ENCODE results near the gene PTPRU. TPM values are rescaled to one million over a fixed set of nuclear protein-coding genes. Genes with fewer than 3 reads are reported as not detected.

Gene PTPRU
- total RNA-seq, 1 experiment from 2014 or later = 31.4 TPM

DNA sequence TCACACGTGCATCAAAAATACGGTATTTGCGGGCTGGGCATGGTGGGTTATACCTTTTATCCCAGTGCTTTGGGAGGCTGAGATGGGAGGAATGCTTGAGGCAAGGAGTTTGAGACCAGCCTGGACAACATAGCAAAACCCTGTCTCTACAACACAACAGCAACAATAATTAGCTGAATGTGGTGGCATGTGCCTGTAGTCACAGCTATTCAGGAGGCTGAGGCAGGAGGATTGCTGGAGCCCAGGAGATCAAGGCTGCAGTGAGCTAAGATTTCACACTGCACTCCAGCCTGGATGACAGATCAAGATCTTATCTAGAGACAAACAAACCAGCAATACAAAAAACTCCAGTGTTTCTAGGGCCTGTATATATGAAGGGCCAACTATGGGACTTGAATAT, 30.6 kb downstream of the PTPRU start:
- CTCF ChIA-PET = no interaction called here
- TF ChIP-seq, protein P1, sequence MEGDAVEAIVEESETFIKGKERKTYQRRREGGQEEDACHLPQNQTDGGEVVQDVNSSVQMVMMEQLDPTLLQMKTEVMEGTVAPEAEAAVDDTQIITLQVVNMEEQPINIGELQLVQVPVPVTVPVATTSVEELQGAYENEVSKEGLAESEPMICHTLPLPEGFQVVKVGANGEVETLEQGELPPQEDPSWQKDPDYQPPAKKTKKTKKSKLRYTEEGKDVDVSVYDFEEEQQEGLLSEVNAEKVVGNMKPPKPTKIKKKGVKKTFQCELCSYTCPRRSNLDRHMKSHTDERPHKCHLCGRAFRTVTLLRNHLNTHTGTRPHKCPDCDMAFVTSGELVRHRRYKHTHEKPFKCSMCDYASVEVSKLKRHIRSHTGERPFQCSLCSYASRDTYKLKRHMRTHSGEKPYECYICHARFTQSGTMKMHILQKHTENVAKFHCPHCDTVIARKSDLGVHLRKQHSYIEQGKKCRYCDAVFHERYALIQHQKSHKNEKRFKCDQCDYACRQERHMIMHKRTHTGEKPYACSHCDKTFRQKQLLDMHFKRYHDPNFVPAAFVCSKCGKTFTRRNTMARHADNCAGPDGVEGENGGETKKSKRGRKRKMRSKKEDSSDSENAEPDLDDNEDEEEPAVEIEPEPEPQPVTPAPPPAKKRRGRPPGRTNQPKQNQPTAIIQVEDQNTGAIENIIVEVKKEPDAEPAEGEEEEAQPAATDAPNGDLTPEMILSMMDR (conservative IDR thresholded peaks at IDR 0.05) = no peak
- no peak for TF ChIP-seq EZH2 (IDR thresholded peaks at IDR 0.05; ENCODE audit: low read depth)
- H3K4me3 ChIP-seq = no peak overlapping the region
- peaks cover 17% of the 10 kb centered on the region for H3K4me1 ChIP-seq (replicated peaks; ENCODE audit: insufficient read depth)
- no peak for DNase-seq
- no peak overlapping the region for H3K4me2 ChIP-seq
- no peak overlapping the region for H2AFZ ChIP-seq
- intact Hi-C loops (cut with micrococcal nuclease; ENCODE audit: unreplicated experiment) = no loop called here
- no peaks in the 10 kb centered on the region for H3K9me2 ChIP-seq (ENCODE audit: insufficient read depth)
- H4K20me1 ChIP-seq (ENCODE audit: insufficient read depth) = no peaks in the 10 kb centered on the region
- peaks cover 8% of the 10 kb centered on the region; the same call in 1 of the 2 replicates for H3F3A ChIP-seq (ENCODE audit: insufficient read depth, low read depth)
- no peaks in the 10 kb centered on the region for H3K9me3 ChIP-seq (ENCODE audit: insufficient read depth, low read depth)
- H3K79me2 ChIP-seq (ENCODE audit: low read depth) = no peaks in the 10 kb centered on the region
- no peaks in the 10 kb centered on the region for H3K27me3 ChIP-seq (ENCODE audit: insufficient read depth, low read depth)
- POLR2A ChIA-PET (ENCODE audit: unreplicated experiment) = no interaction called here
- H3K36me3 ChIP-seq (ENCODE audit: low read depth) = no peaks in the 10 kb centered on the region
- no TSS peak for BruUV-seq (replicated peaks)
- H3K27ac ChIP-seq = no peak overlapping the region

DNA sequence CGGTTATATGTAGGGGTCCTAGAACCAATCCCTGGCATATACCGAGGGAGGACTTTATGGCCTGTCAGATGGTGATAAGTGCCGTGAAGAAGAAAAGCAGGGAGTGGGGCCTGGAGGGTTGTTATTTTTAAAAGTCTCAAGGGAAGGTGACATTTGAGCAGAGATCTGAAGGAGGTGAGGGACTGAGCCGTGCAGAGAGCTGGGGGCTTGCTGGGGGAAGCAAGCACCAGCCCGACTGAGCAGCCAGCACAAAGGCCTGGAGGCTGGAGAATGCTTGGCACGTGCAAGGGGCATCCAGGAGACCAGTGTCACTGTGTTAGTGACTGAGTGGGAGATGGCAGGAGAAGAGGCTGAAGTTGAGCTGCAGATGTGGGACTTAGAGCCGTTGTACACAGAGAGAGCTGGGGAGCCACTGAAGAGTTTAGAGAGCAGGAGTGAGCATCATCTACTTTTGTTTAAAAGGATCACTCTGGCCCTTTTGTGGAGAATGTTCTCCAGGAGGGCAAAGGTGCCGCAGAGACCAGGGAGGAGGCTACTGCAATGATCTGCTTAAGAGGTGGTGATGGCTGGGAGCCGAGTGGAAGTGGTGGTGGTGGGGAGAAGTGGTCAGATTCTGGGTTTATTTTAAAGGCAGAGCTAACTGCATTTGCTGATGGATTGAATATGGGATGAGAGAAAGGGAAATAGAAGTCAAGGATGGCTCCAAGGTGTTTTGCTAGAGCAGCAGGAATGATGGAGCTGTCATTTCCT, 31.2 kb downstream of the PTPRU start:
- no peak overlapping the region for H3K4me2 ChIP-seq
- no peaks in the 10 kb centered on the region for H3K36me3 ChIP-seq (ENCODE audit: low read depth)
- DNase-seq = no peak
- no TSS peak for BruUV-seq (replicated peaks)
- no peaks in the 10 kb centered on the region for H4K20me1 ChIP-seq (ENCODE audit: insufficient read depth)
- H3K27ac ChIP-seq = no peak overlapping the region
- H3K9me2 ChIP-seq (ENCODE audit: insufficient read depth) = no peaks in the 10 kb centered on the region
- CTCF ChIA-PET = no interaction called here
- TF ChIP-seq, protein P1 (conservative IDR thresholded peaks at IDR 0.05) = no peak
- no peak for TF ChIP-seq EZH2 (IDR thresholded peaks at IDR 0.05; ENCODE audit: low read depth)
- H3K79me2 ChIP-seq (ENCODE audit: low read depth) = no peaks in the 10 kb centered on the region
- intact Hi-C loops (cut with micrococcal nuclease; ENCODE audit: unreplicated experiment) = no loop called here
- POLR2A ChIA-PET (ENCODE audit: unreplicated experiment) = no interaction called here
- H2AFZ ChIP-seq = no peak overlapping the region
- H3K4me1 ChIP-seq (replicated peaks; ENCODE audit: insufficient read depth) = peaks cover 23% of the 10 kb centered on the region
- no peak overlapping the region for H3K4me3 ChIP-seq
- H3K27me3 ChIP-seq (ENCODE audit: insufficient read depth, low read depth) = no peaks in the 10 kb centered on the region
- H3K9me3 ChIP-seq (ENCODE audit: insufficient read depth, low read depth) = no peaks in the 10 kb centered on the region
- peaks cover 14% of the 10 kb centered on the region; the same call in 1 of the 2 replicates for H3F3A ChIP-seq (ENCODE audit: insufficient read depth, low read depth)

DNA sequence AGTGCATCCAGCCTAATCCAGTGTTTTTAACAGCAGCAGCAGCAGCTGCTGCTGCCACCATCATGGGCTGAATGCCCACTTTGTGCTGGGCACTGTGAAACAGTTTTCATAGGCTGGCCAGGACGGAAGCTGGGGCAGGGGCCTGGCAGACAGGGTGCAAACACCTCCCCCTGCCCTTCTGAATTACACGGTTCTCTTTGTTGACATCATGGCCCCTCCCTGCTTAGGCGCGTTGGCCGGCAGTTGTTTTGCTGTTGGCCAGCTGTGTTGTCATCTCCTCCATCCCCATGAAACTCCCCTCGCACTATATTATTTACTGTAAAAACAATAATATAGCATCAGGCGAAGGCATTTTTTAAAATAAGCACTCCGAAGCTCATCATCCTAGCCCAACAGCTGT, 33.1 kb downstream of the PTPRU start:
- H3K4me3 ChIP-seq = no peak overlapping the region
- H3K9me2 ChIP-seq (ENCODE audit: insufficient read depth) = no peaks in the 10 kb centered on the region
- no peak overlapping the region for H2AFZ ChIP-seq
- DNase-seq = no peak
- H3K79me2 ChIP-seq (ENCODE audit: low read depth) = no peaks in the 10 kb centered on the region
- no peaks in the 10 kb centered on the region for H3K36me3 ChIP-seq (ENCODE audit: low read depth)
- no peaks in the 10 kb centered on the region for H4K20me1 ChIP-seq (ENCODE audit: insufficient read depth)
- no peak for TF ChIP-seq EZH2 (IDR thresholded peaks at IDR 0.05; ENCODE audit: low read depth)
- TF ChIP-seq, protein P1 (conservative IDR thresholded peaks at IDR 0.05) = no peak
- H3K9me3 ChIP-seq (ENCODE audit: insufficient read depth, low read depth) = no peaks in the 10 kb centered on the region
- ChIA-PET POLR2A (ENCODE audit: unreplicated experiment) (interaction anchor here (0.7 kb wide), 1 partner anchor 1222 kb away, joined by 3 read pairs; no protein-coding TSS in a partner anchor), CTCF (no interaction called here)
- BruUV-seq (replicated peaks) = no TSS peak
- intact Hi-C loops (cut with micrococcal nuclease; ENCODE audit: unreplicated experiment) = no loop called here
- no peak overlapping the region for H3K4me2 ChIP-seq
- peaks cover 14% of the 10 kb centered on the region; the same call in 1 of the 2 replicates for H3F3A ChIP-seq (ENCODE audit: insufficient read depth, low read depth)
- no peaks in the 10 kb centered on the region for H3K27me3 ChIP-seq (ENCODE audit: insufficient read depth, low read depth)
- H3K4me1 ChIP-seq (replicated peaks; ENCODE audit: insufficient read depth) = peaks cover 24% of the 10 kb centered on the region
- H3K27ac ChIP-seq = no peak overlapping the region

All from PC-9 (cell line).